HUES64 (cell line): ENCODE results near the gene COX4I2. TPM values are rescaled to one million over a fixed set of nuclear protein-coding genes. Genes with fewer than 3 reads are reported as not detected.
"Not testable (repeated sequence)": the region's sequence is repeated elsewhere in the genome, so short reads cannot be mapped to it uniquely, and the experiment has no call there.

Source experiments
- H3K27ac ChIP-seq: 2 replicates; pipeline ENCODE4 v1.7.0; 2013; ENCODE audit warnings: low read depth, low read length, inconsistent platforms
- H3K27me3 ChIP-seq: 2 replicates; pipeline ENCODE4 v1.6.1; 2013; ENCODE audit warnings: mild to moderate bottlenecking, low read length; ENCODE audit not compliant: insufficient read depth
- H3K36me3 ChIP-seq: 2 replicates; pipeline ENCODE4 v1.6.1; 2013; ENCODE audit warnings: mild to moderate bottlenecking, low read length; ENCODE audit not compliant: insufficient read depth
- H3K4me1 ChIP-seq: 2 replicates; pipeline ENCODE4 v1.6.1; 2013; ENCODE audit warnings: mild to moderate bottlenecking, low read length, moderate library complexity; ENCODE audit not compliant: insufficient read depth
- H3K4me3 ChIP-seq: 2 replicates; pipeline ENCODE4 v1.5.1; 2013; ENCODE audit warnings: mild to moderate bottlenecking, low read length, moderate library complexity
- H3K9ac ChIP-seq: 2 replicates; pipeline ENCODE4 v1.6.1; 2013; ENCODE audit warnings: mild to moderate bottlenecking, low read depth, low read length
- H3K9me3 ChIP-seq: 2 replicates; pipeline ENCODE4 v1.6.1; 2013; ENCODE audit warnings: low read depth, low read length; ENCODE audit not compliant: insufficient read depth
- WGBS: fragments of 150-250, 120-280 bp; methylation state at CpG from one replicate; pipeline ENCODE4 v1.1.7; 2013; ENCODE audit warnings: missing lambda C conversion rate; 5-methylcytosine and 5-hydroxymethylcytosine counted together
- polyA plus RNA-seq, 2 experiments: library from polyadenylated mRNA; stranded (reverse); fragments of 50-300 nt; gene quantifications; one replicate each; pipeline ENCODE4 v1.2.3, GENCODE V29; 2013

COX4I2 gene
- polyA plus RNA-seq (2013, experiment 1 of 2) = not detected
- polyA plus RNA-seq (2013, experiment 2 of 2) = not detected

DNA sequence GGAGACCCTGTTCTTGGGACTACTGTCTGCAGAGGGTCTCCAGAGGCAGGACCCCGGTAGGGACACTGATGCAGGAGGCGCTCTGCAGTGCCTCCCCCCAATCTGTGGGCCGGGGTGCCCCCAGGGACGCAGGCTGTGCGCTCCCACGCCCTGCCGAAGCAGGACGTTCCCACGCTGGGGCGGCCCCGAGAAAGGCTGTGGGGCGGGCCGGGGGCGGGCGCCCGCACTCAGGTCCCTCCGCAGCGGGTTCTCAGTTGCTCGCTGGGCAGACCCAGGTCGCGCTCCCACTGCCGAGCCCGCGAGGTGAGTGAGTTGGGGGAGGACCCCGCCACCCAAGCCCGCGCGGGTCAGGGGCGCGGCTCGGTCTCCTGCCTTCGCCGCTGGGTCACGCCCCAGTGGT is at the start of gene COX4I2:
Gene COX4I2, plus strand, starts transcription at position 253 of the 400 bp plus-strand sequence. CDS start 1,106 bp downstream, outside the sequence.
- H3K36me3 ChIP-seq = no peaks in the 10 kb centered on the region
- no peaks in the 10 kb centered on the region for H3K9me3 ChIP-seq
- no peak within 1 kb of the TSS; the same call in 1 of the 2 replicates for H3K4me3 ChIP-seq
- H3K4me1 ChIP-seq = peaks cover 5% of the 10 kb centered on the region; the same call in 1 of the 2 replicates
- 92% methylated on average over 34 of the region's 34 CpGs for WGBS
- no peak within 1 kb of the TSS for H3K27ac ChIP-seq
- H3K9ac ChIP-seq = no peak within 1 kb of the TSS
- no peaks in the 10 kb centered on the region for H3K27me3 ChIP-seq

DNA sequence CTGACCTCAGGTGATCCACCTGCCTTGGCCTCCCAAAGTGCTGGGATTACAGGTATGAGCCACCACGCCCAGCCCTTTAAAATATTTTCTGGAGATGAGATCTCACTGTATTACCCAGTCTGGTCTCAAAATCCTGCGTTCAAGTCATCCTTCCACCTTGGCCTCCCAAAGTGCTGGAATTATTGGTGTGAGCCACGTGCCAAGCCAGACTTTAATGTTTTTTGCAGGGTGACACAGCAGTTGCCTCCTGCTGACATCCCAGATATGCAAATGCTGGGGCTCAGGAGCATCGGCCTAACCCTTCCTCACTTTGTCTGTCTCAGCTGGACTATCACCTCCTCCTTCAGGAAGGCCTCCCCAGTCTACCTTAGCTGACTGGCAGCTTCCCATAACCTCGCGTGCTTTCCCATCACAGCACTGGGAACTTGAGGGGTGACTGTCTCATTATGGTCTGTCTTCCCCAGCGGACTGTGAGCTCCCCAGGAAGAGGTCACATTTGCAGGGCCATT is 46.9 kb upstream of the COX4I2 start:
- Histone ChIP-seq H3K27me3 (peaks cover 4% of the 10 kb centered on the region), H3K27ac (peak overlapping the region; percentile 78), H3K9ac (no peak overlapping the region), H3K36me3 (no peaks in the 10 kb centered on the region), H3K9me3 (no peaks in the 10 kb centered on the region), H3K4me1 (peaks cover 24% of the 10 kb centered on the region), H3K4me3 (no peak overlapping the region)
- WGBS = 43% methylated on average over 7 of the region's 7 CpGs

GRCh38 chr20:31593221-31594001 is 44.3 kb upstream of the COX4I2 start:
- Histone ChIP-seq H3K4me1 (peaks cover 24% of the 10 kb centered on the region), H3K4me3 (no peak overlapping the region), H3K27ac (no peak overlapping the region; the same call in 1 of the 2 replicates), H3K36me3 (no peaks in the 10 kb centered on the region), H3K27me3 (no peaks in the 10 kb centered on the region; the same call in 1 of the 2 replicates), H3K9ac (no peak overlapping the region), H3K9me3 (no peaks in the 10 kb centered on the region)
- WGBS = 91% methylated on average over 11 of the region's 11 CpGs

GRCh38 chr20:31594002-31594557 is 43.6 kb upstream of the COX4I2 start:
- no peak overlapping the region for H3K4me3 ChIP-seq
- no peak overlapping the region for H3K9ac ChIP-seq
- H3K9me3 ChIP-seq = no peaks in the 10 kb centered on the region
- no peaks in the 10 kb centered on the region for H3K36me3 ChIP-seq
- H3K4me1 ChIP-seq = peaks cover 21% of the 10 kb centered on the region
- no peak overlapping the region; the same call in 1 of the 2 replicates for H3K27ac ChIP-seq
- WGBS = 95% methylated on average over 13 of the region's 13 CpGs
- no peaks in the 10 kb centered on the region for H3K27me3 ChIP-seq

- H3K36me3 ChIP-seq = no peaks in the 10 kb centered on the region
- peaks cover 21% of the 10 kb centered on the region for H3K4me1 ChIP-seq
- H3K9ac ChIP-seq = no peak overlapping the region
- no peak overlapping the region for H3K4me3 ChIP-seq
- WGBS = 66% methylated on average over 10 of the region's 11 CpGs
- no peaks in the 10 kb centered on the region for H3K9me3 ChIP-seq
- peak overlapping the region; percentile 96 for H3K27ac ChIP-seq
- no peaks in the 10 kb centered on the region for H3K27me3 ChIP-seq
These were observed 42.9 kb upstream of the COX4I2 start for GRCh38 chr20:31594558-31595379.

GRCh38 chr20:31595380-31595653 is 42.4 kb upstream of the COX4I2 start:
- no peaks in the 10 kb centered on the region for H3K27me3 ChIP-seq
- no peak overlapping the region for H3K9ac ChIP-seq
- H3K9me3 ChIP-seq = no peaks in the 10 kb centered on the region
- H3K4me1 ChIP-seq = peaks cover 21% of the 10 kb centered on the region
- peak overlapping the region; percentile 96 for H3K27ac ChIP-seq
- H3K36me3 ChIP-seq = no peaks in the 10 kb centered on the region
- no peak overlapping the region for H3K4me3 ChIP-seq
- 54% methylated on average over 3 of the region's 3 CpGs for WGBS

DNA sequence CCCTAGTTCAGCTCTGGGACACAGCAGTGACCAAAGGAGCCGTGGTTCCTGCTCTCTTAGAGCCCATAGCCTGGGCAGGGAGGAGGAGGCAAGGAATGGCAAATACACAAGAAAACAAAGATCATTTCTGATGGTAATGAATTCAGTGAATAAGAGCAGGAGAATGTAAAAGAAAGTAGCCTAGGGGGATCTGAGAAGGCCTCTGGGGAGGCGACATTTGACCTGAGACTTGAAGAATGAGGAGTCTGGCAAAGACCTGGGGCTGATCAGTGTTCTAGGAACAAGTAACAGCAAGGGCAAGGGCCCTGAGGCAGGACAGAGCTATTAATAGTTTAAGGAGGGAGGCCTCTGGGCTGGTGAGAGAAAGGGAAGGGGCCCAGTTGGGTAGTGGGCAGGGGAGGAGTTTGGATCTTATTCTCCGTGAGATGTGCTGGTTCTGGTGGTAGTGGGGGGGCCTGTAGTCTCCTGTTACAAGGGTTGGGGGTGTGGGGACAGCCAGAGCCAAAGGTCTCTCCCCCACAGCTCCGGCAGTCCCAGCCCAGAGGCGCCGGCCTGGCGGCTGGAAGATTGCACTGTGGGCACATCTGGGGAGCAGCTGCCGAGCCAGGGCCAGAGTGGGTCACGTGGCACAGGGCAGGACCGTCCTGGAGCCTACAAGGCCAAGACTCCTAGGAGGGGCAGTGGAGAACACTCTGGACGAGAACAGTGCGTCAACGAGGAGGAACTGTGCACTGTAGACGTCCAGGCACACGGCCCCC is 41.9 kb upstream of the COX4I2 start:
- Histone ChIP-seq H3K9ac (peak overlapping the region; percentile 36), H3K27me3 (no peaks in the 10 kb centered on the region), H3K9me3 (no peaks in the 10 kb centered on the region), H3K27ac (peak overlapping the region; percentile 96), H3K4me1 (peaks cover 21% of the 10 kb centered on the region), H3K4me3 (no peak overlapping the region), H3K36me3 (no peaks in the 10 kb centered on the region)
- 45% methylated on average over 15 of the region's 15 CpGs for WGBS

GRCh38 chr20:31596412-31596715 is 41.3 kb upstream of the COX4I2 start:
- not testable (repeated sequence) for H3K9me3 ChIP-seq, H3K4me3 ChIP-seq, H3K27me3 ChIP-seq, H3K36me3 ChIP-seq
- peak overlapping the region; percentile 96; the same call in 1 of the 2 replicates for H3K27ac ChIP-seq
- H3K4me1 ChIP-seq = peaks cover 16% of the 10 kb centered on the region
- peak overlapping the region; percentile 36 for H3K9ac ChIP-seq
- WGBS = 90% methylated on average over 4 of the region's 4 CpGs

- Histone ChIP-seq H3K36me3 (no peaks in the 10 kb centered on the region), H3K4me3 (no peak overlapping the region), H3K9me3 (no peaks in the 10 kb centered on the region), H3K27ac (peak overlapping the region; percentile 73; the same call in 1 of the 2 replicates), H3K4me1 (peaks cover 14% of the 10 kb centered on the region; the same call in 1 of the 2 replicates), H3K9ac (no peak overlapping the region), H3K27me3 (no peaks in the 10 kb centered on the region)
- 54% methylated on average over 4 of the region's 4 CpGs for WGBS
These were observed 40.8 kb upstream of the COX4I2 start for GRCh38 chr20:31596831-31597480.

GRCh38 chr20:31597481-31597855 is 40.2 kb upstream of the COX4I2 start:
- 84% methylated on average over 2 of the region's 2 CpGs for WGBS
- H3K9ac ChIP-seq = no peak overlapping the region
- H3K27ac ChIP-seq = no peak overlapping the region; the same call in 1 of the 2 replicates

More at GRCh38 chr20:31597481-31597855, 40.2 kb upstream of the COX4I2 start:
- H3K27me3 ChIP-seq = no peaks in the 10 kb centered on the region
- no peak overlapping the region for H3K4me3 ChIP-seq
- H3K9me3 ChIP-seq = no peaks in the 10 kb centered on the region
- H3K36me3 ChIP-seq = no peaks in the 10 kb centered on the region
- H3K4me1 ChIP-seq = peaks cover 16% of the 10 kb centered on the region
